Left cardiac atrium (tissue), 4 donors: Measurements from ENCODE around the gene TUSC2. TPM values are rescaled to one million over a fixed set of nuclear protein-coding genes. Genes with fewer than 3 reads are reported as not detected.

ENCODE experiments used
- ATAC-seq, 2 donors: fragments of 200-7000 bp; cut with Tn5 transposase; one replicate each; pipeline ENCODE4 v1.9.1; 2020; ENCODE audit warnings: mild to moderate bottlenecking in 2 of 2, moderate library complexity in 2 of 2
- DNase-seq: peaks from one replicate; pipeline ENCODE4 v3.0.0-alpha.2; 2020
- intact Hi-C, 2 donors: fragments of 100-400 bp; cut with DNase I; formaldehyde crosslinking; loops; one replicate each; pipeline versions ENCODE4 v1.14.1 to v1.15.1; 2022 to 2023
- long read RNA-seq: library from polyadenylated mRNA; unstranded; transcript quantifications from one replicate; pipeline ENCODE4 v2.0.0, GENCODE V29; 2021
- total RNA-seq, 2 donors: library from RNA; stranded (reverse); fragmentation: NEBNext Ultra II Directional; extraction: Animal tissue kit (Norgen Biotek cat#: 25700); gene quantifications; one replicate each; pipeline ENCODE4 v1.2.1, GENCODE V29; 2021
- donor health status: DM: no; HTN: yes; CAD: no.
- donor health status: DM: no; HTN: yes; CAD: no; lungs with severe emphysema.
- donor health status: DM: yes; HTN: yes; CAD: no.
- donor health status: Dilated cardiomyopathy.

TUSC2 gene, protein sequence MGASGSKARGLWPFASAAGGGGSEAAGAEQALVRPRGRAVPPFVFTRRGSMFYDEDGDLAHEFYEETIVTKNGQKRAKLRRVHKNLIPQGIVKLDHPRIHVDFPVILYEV
- 10 to 100 TPM; 26.2 to 27.5 TPM for total RNA-seq
- long read RNA-seq, transcript TUSC2-201 (3 exons, 1,691 nt) = major isoform, 22 of 24 reads
- long read RNA-seq, partial matches to known transcripts = 1 of 24 reads
- long read RNA-seq, other reads (novel, unspliced or antisense) = 1 of 24 reads

DNA sequence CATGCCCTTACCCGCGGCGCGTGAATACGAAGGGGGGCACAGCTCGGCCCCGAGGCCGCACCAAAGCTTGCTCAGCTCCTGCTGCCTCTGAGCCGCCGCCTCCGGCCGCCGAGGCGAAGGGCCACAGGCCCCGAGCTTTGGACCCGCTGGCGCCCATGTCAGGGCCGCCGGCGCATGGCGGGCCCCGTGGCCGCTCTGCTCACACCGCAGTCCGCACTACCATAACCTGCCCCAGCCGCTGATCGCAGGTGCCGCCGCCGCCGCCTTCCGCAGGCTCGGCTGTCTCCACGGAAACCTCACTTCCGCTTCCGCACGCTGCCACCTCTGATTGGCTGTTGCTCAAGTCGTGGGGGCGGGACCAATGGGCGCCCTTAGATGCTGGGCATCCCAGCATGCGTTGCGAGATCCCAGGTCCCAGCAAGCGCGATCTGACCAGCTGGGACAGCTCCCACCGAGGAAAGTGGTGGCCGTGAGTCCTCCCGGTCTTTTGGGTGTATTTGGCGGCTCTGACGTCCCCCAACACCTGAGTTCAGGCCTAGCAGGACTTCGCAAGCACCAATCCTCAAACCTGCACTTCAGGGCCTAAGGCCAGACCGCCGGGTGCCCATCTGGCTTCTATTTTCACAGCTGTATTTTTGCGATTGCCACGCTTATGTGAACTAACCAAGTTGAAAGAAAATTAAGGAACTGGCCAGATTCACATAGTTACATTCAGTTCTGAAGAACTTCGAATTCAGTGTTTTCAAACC is at the start of gene TUSC2:
TUSC2 (minus strand) TSS at position 281 of the 749 bp plus-strand sequence; CDS start at position 157, 124 bp downstream.
- intact Hi-C loops = loop anchor here in 1 of 2 donors (5.0 to 10.0 kb wide), 2 partner anchors 56 to 93 kb away; partner anchors contain the start of gene GNAI2
- peak; percentile 84 to 93 for ATAC-seq
- peak; percentile 98 for DNase-seq

DNA sequence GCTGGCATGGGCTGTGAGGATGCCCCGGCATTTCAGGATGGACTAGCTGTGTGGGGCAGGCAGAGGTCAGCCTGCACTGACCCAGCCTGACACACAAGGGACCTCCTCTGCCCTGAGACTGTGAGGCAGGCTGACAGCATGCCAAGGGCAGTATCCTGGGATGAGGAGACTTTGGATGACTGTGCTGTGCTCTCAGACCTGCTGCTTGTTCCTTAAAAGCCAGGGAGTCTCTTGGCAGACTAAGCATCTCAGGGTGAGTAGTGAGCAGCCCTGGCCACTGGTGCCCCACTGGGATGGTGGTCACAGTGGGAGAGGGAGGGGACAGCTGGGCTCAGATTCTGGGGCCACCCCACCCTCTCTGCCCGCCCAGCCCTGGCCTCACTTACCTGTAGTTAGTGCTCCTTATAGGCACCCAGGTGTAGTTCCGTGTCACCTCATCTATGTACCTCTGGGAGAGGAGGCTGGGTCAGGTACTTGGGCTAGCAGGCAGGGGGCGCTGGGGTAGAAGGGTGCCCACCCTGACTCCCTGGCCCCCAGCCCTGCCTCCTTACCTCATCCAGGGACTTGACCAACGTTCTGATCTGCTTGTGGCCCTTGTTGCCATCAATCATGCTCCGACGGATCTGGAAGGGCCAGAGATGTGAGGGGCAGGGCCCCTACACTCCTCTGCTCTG is 47.4 kb upstream of the TUSC2 start:
- ATAC-seq = no peak
- intact Hi-C loops = no loop called here
- DNase-seq = no peak

DNA sequence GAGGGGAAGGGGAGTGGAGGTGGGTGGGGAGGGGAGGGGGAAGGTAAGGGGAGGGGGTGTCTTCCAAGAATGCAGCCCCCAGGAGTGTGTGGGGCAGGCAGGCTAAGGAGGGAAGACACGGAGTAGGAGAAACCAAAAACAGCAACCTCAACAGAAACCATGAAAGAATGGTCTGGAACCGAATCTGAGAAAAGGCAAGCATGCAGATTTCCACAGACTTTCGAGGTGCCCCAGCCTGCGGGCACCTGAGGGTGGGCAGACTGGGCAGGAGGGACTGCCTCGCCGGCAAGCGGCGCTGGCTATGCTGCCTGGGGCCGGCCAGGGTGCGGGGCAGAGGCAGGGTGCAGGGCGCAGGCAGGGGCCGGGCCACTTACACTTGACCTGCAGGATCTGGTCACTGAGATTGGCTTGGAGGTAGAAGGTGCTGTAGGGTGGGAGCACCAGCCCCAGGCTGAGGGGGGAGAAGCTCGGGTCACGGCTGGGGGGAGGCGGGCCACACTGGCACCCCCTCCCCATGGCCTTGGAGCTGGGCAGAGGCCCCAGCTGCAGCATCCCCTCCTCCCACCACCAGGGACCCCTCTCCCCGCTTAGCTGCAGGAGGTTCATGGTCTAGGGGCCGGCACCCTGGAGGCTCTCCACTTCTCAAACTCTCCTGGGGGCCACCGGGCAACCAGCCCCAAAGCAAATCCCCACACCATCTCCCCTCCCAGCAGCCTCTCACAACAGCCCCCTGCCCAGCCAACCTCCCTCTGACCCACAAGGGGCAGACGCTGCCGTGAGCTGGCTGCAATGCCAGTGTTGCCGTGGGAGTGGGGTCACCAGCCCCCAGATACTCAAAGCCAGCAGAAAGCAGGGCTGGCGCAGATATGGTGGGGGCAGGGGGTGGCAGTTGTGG is 46.6 kb upstream of the TUSC2 start:
- intact Hi-C loops = no loop called here
- DNase-seq (no peak), ATAC-seq (no peak)

DNA sequence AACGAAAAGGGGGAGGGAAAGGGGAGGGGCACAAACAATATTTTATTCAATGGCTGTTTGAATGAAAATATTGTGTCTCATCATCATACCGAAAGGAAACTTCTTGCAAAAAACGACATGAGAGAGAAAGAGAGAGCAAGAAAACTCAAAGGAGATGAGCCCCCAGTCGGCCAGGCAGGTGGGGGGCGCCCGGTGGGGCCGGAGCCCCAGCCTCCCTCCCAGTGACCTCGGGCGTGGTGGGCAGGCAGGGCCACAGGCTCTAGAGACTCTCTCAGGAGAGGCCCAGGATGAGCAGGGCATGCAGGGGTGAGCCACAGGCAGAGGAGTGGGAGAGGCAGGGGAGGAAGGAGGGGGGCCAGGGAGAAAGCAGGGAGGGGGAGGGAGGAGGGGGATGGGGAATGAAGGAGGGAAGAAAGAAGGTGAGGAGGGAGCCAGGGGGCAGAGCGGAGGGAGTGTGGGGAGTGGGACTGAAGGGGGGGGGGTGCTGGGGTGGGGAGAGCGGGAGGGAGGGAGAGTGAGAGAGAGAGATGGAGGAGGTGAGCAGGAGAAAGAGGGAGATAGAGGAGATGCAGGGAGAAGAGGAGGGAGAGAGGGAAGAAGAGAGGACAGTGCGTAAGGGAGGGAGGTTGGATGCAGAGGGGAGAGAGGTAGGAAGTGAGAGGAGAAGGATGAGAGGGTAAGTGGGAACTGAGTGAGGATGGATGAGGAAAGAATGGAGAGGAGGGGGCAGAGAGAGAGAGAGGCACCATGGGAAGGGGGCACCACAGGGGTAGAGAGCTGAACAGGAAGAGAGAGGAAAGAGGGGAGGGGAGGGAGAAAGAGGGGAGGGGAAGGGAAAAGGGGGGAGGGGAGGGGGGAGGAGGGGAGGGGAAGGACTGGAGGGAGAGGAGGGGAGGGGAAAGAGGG is 45.4 kb upstream of the TUSC2 start:
- DNase-seq (no peak), ATAC-seq (no peak)
- intact Hi-C loops = no loop called here

DNA sequence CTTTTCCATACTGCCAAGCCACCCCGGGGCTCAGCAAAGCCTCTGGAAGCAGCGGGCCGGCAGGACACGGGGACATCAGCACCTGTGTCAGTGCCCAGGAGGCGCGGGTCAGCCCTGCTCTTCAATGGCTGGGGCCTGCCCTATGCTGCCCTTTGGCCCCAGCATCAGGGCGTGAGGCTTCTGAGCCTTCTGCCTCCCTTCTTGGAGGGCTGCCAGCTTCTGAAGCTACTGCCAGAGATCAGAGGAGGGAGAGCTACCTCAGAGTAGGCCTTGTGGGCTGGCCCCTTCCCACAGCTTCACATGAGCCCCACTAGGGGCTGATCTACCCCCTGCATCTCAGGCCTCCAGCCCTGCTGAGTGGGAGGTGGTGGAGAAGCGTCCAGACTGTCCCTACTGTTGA is 44.3 kb upstream of the TUSC2 start:
- intact Hi-C loops = no loop called here

DNA sequence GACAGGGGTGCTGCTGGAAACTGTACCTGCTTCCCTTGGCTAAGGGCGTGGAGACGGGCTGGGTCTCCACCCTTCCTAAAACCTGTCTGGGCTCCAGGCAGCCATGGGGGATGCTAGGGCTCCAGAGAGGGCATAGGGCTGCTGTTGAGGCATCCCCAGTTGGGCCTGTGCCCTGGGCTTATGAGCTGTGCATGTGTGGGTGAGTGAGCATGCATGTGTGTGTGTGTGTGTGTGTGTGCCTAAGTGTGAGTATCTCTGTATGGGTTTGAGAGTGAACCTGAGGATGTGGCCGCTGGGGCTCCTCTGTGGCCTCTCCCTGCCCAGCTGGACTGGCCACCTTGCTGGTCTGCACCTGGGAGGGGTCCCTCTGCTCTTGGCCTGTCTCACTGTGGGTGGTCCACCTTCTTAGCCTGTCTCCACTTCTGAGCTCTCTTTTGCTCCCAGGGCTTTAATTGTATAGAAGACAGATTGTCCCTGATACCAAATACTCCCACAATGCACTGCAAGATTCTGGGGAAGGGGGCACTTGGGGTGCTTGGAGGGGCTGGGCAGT is 43.2 kb upstream of the TUSC2 start:
- DNase-seq = no peak
- no peak for ATAC-seq
- intact Hi-C loops = no loop called here

More for the DNA sequence above, 44.3 kb upstream of the TUSC2 start:
- no peak for ATAC-seq
- DNase-seq = no peak

DNA sequence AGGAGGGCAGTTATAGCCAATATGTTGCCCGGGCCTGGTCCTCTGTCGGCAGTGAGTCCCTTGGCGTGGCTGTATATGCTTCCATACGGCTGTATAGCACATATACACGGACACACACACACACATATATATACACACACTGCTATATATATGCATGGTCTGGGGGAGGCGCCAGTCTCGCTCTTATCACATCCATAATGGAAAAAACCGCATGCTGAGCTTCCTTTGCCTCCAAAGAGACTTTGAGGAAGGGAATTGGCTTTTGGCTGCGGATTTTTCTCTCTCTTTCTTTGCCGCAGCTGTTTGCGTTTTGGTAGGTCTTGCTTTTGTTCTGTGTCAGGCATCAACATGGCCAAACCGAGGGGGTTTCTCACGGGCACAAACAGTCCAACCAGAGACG is 42.6 kb upstream of the TUSC2 start:
- intact Hi-C loops = no loop called here
- no peak for DNase-seq
- no peak for ATAC-seq

DNA sequence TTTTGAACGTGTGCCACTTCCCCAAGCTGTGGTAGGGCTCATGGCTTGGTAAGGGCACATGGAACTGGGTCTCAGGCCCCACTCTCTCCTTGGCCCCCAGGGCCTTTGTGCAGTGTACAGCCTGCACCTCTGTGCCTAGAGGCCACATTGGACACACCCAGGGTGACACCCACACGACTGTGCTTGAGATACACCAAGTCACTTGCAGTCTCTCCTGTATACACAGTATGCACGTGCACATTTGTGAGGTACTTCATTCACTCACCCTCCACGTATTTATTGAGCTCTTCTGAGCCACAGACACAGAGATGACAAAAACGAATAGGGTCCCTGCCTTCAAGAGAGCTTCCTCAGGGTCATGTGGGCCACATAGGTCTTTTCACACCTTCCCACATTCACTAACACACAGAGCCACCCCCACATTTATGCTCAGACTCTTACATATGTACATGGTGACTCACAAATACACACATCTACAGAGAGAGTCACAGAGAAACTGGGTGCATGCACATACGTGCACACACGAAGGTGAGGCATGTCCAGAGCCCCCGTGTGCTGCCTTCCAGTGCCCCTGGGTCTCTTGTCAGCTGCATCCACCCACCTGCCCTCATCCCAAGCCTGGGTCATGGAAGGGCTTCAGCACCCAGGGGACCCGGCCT is 41.1 kb upstream of the TUSC2 start:
- DNase-seq (no peak), ATAC-seq (no peak)
- intact Hi-C loops = no loop called here

DNA sequence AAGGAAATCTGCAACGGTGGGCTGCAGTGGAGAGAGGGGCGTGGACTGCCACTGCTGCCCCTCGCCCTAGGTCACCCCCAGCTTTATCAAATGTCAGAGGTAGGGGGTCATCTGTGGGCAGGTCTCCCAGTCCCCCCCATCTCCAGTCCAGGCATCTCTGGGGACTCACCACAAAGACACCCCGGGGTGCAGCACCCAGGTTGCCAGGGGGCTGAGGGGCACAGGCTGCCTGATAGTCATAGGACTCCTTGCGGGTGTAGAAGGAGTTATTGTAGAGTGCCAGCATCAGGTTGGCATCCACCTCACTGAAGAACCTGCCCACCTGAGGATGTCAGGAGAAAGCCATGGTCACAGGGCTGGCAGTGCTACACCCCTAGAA is 37.8 kb upstream of the TUSC2 start:
- ATAC-seq (no peak), DNase-seq (no peak)
- intact Hi-C loops = no loop called here

DNA sequence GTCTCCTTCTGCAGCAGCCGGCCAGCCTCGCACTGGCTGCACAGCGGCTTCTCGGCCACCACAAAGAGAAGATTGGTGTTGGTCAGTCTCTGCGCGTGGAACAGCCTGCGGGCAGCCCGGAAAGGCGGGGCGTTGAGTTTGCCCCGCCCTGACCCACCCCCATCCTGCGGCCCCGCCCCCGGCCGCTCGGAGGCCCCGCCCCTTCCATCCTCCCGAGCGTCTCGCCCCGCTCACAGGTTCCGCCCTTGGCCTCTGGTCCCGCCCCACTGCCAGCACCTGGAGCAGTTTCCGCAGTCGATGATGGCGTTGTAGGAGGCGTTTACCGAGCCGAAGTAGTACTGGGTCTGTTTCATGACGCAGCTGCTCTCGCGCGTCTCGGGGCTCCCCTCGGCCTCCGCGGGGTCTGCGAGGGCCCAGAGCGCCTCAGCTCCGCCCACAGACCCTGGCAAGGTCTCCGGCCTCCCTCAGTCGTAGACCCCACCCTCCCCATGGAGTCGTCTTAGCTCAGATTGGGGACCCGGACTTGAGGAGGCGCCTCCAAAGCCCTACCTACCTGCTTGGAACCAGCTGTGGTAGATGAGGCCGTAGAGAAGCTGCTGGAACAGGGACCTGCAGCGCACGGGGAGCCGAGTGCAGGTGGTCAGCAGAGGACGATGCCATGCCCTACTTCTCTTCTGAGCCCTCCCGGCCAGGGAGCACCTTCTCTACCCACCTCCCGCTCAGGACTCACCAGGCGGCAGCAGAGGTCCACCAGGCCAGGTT is 37.2 kb upstream of the TUSC2 start:
- ATAC-seq = peak; percentile 89 to 91
- peak; percentile 87 for DNase-seq
- intact Hi-C loops = no loop called here

DNA sequence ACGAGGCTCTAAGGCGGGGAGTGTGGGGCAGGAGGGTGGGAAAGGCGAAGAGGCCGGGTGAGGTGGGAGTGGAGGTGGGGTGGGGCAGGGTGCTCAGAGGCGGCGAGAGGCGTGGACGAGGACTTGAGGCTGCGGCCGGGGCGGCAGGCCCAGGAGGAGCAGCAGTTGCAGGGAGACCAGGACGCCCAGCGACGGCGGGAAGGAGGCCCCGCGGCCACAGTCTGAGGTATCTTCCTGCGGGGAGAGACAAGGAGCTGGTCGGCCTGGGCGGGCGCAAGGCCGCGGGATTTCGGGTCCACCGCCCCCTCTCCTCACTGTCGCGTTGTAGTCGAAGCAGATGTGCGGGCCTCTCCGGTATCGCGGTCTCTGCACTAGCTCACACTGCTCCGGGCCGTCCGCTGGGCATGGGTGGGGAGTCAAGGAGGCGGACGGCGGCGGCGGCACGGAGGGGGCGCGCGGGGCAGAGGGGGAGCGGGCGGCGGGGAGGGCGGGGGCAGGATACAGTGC is 36.6 kb upstream of the TUSC2 start:
- ATAC-seq (peak; percentile 42 to 51), DNase-seq (no peak)
- intact Hi-C loops = no loop called here

DNA sequence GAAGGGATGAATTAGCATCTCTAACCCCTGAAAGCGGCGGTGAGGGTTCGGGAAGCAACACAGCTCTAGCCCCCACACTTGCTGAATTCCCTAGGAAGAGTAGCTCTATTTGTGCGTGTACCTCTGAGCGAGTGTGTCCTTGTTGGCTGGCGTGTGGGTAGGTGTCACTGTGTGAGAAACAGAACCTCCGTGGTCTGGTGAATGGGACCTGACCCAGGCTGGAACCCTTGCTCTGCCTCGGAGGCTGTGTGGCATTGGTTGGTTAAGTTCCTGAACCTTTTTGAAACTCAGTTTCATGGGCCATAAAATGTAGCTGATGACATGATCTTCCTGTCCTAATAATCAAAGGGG is 31.7 kb upstream of the TUSC2 start:
- DNase-seq (no peak), ATAC-seq (no peak)
- intact Hi-C loops = no loop called here

DNA sequence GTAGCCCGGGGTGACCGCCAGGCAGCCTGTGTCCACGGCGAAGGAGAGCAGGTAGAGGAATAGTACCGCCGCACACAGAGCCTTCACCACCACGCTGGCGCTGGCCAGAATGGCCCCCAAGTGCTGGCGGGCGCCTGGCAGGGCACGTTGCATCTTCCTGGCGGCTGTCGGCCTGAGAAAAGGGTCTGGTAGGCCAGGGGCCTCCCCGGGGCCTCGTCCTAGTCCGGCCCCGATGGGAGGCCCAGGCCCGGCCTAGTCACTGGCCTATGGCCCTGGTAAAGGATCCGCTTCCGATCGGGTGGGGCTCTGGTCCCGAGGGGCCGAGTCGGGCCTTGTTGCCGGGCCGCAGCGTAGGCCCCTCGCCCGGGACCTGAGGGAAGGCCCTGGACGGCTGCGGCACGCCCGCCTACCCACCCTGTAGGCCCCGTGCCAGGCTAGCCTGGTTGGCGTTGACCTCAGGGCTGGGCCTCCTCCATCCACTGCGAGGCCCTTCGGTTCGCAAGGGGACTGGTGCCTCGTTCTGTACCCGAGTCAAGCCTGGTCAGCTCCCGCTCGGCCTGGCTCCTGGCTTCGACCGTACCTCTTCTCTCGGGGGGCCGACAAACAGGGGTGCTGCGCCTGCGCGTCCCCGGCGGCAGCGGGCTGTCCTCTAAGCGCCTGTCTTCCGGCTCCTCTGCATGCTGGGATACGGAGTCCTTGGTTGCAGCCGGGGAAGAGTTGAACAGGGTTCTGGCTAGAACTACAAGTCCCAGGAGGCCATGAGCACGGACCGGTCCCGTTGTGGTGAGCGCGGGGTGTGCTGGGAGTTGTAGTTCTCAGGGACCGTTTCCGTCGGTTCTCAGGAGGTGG is 31.1 kb upstream of the TUSC2 start, which contains the start of gene TMEM115:
TMEM115 (minus strand) TSS at position 611 of the 849 bp plus-strand sequence; CDS start at position 153, 458 bp downstream.
- intact Hi-C loops = no loop called here
- peak; percentile 97 to 98 for ATAC-seq
- DNase-seq = peak; percentile 98

DNA sequence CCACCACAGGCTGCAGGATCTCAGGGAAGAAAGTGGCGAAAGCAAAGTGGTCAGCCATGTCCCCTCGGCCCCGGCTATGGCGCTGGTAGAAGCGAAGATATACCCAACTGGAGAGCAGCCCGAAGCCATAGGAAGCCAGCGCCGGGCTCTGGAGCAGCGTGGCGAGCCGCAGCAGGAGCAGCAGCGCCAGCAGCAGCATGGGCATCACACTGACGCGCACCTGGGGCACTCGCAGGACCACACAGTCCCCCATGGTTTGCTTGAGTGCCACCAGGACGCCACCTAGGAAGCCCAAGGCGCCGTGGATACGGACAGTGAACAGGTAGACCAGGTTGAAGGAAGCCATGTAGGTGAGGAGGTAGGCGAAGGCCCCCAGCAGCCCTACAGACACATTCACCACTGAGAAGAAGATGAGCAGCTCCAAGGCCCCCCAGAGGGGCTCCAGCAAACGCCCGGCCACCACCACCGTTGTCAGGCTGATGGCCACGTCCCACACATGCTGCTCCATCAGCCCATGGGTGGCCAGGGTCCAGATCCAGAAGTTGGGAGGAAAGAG is 30.4 kb upstream of the TUSC2 start:
- intact Hi-C loops = no loop called here
- ATAC-seq = no peak
- DNase-seq = no peak

DNA sequence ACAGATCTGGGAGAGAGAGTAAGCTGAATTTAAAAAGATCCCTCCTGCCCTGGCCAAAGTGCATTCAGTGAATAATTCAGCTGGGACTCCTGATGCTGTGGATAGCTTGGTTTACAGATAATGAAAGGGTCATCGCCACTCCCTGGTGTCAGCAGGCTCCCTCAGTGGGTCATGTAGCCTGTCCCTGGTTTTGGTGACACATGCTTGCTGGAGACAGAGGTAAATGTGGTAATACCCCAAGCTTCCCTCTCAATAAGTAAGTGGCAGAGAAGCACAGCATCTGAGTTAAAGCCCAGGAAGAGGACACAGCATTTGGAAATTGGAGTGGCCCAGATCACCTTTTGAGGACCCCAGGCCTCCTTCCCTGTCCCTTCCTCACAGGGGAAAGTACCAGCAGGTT is 29.5 kb upstream of the TUSC2 start:
- ATAC-seq (no peak), DNase-seq (no peak)
- intact Hi-C loops = no loop called here
